Fibroblast of villous mesenchyme (primary cell): ENCODE data around the gene ADAM12. TPM values are rescaled to one million over a fixed set of nuclear protein-coding genes. Genes with fewer than 3 reads are reported as not detected.

Experiments
- DNase-seq: peaks from one replicate; pipeline ENCODE4 v3.0.0-alpha.2; 2010; ENCODE audit warnings: low read depth
- H3K4me3 ChIP-seq: 2 replicates; pipeline ENCODE4 v1.5.1; 2011; ENCODE audit warnings: low read depth, mild to moderate bottlenecking, low read length
- total RNA-seq: library from RNA; depleted of rRNA; stranded (reverse); fragments of >200 nt; gene quantifications from 2 replicates; pipeline ENCODE4 v1.2.3, GENCODE V29; 2012
- TF ChIP-seq, protein P1 (sequence below): IDR thresholded peaks from 2 replicates; pipeline ENCODE4 v1.5.1; 2012; ENCODE audit warnings: low read depth, mild to moderate bottlenecking, low read length; ENCODE audit not compliant: insufficient read depth

Gene ADAM12
- total RNA-seq, 1 donor = 22.5 TPM

DNA sequence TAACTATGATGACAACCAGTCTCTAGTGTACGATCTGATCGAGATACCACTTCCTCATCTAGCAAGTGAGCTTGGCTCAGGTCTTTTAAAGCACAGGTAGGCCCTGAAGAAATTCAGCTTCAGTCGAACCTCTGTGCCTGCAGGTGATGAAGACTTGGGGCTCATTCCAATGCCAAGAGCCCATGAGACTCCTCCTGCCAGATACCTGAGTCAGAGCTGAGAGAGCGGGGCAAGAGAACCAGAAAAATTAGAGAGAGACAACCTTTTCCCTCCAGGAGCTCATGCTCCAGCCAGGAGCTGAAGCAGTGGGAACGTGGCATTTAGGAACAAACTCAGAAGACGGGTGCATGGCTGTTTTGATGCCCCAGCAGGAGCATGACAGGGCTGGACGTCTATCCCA, 259.3 kb downstream of the ADAM12 start:
- no peak for DNase-seq
- TF ChIP-seq, protein P1, sequence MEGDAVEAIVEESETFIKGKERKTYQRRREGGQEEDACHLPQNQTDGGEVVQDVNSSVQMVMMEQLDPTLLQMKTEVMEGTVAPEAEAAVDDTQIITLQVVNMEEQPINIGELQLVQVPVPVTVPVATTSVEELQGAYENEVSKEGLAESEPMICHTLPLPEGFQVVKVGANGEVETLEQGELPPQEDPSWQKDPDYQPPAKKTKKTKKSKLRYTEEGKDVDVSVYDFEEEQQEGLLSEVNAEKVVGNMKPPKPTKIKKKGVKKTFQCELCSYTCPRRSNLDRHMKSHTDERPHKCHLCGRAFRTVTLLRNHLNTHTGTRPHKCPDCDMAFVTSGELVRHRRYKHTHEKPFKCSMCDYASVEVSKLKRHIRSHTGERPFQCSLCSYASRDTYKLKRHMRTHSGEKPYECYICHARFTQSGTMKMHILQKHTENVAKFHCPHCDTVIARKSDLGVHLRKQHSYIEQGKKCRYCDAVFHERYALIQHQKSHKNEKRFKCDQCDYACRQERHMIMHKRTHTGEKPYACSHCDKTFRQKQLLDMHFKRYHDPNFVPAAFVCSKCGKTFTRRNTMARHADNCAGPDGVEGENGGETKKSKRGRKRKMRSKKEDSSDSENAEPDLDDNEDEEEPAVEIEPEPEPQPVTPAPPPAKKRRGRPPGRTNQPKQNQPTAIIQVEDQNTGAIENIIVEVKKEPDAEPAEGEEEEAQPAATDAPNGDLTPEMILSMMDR = no peak
- no peak overlapping the region for H3K4me3 ChIP-seq

DNA sequence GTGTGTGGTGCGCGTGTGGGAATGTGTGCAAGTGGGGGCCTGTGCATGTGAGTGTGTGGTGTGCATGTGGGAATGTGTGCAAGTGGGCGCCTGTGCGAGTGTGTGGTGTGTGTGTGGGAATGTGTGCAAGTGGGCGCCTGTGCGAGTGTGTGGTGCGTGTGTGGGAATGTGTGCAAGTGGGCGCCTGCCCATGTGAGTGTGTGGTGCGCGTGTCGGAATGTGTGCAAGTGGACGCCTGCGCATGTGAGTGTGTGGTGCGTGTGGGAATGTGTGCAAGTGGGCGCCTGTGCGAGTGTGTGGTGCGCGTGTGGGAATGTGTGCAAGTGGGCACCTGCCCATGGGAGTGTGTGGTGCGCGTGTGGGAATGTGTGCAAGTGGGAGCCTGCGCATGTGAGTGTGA, 259.7 kb downstream of the ADAM12 start:
- TF ChIP-seq, protein P1 = no peak
- H3K4me3 ChIP-seq = no peak overlapping the region
- no peak for DNase-seq

DNA sequence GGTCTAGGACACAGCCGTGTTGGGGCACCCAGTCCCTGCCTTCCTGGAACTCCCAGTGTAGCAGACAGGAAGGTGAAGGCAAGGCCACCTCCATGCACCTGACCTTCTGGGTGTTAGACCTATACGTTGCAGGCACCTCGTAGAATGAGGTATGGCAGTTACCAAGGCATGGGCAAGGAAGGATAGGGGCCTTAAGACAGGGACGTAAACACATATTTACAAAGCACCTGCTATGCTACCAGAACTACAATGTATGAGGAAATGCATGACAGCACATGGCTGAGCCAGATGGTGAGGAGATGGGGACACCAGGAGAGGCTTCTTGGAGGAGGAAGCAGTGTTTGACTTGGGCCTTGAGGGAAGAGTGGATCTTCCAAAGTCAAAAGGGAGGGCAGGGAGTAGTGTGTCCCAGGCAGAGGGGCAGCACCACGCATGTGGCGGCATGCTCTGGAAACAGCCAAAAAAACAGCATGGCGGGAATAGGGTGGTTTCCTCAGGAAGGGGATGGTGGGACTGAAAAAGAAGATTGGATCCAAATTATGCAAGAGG, 260.7 kb downstream of the ADAM12 start:
- DNase-seq = no peak
- TF ChIP-seq, protein P1 = no peak
- H3K4me3 ChIP-seq = no peak overlapping the region

DNA sequence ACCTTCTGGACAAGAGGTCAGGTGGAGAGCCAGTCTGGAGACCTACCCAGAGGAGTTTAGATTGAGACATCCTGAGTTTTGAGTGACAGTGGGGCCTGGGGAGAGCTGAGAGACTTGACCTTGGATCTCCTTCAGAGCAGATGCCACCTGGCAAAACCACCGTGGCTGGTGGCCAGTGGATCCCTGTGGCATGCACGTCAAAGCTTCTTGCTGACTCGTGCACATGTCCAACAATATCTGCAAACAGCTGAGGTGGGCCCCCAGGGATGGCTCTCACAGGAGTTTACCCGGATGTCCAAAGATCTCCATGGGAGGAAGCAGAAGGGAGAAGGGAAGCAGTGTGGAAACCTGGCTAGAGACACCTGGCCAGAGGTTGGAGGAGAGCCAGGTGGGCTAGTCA, 261.4 kb downstream of the ADAM12 start:
- no peak overlapping the region for H3K4me3 ChIP-seq
- DNase-seq = no peak
- TF ChIP-seq, protein P1 = no peak

DNA sequence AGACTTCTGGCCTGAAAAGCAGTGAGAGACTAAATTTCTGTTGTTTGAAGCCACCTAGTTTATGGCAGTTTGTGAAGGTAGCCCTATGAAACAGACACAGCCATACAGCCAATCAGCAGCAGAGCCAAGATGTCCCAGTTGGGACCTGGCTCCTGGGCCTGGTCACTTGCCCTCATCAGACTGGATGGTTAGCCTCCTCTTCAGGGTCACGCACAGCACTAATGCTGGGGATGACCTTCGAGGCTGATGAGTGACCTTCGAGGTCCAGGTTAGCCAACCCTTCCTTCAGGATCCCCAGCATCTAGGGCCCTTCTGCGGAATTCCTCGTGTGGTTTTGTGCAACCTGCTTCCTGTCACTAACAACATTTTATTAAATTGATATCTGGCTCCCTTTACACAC, 262.3 kb downstream of the ADAM12 start:
- TF ChIP-seq, protein P1 = no peak
- no peak overlapping the region for H3K4me3 ChIP-seq
- no peak for DNase-seq

DNA sequence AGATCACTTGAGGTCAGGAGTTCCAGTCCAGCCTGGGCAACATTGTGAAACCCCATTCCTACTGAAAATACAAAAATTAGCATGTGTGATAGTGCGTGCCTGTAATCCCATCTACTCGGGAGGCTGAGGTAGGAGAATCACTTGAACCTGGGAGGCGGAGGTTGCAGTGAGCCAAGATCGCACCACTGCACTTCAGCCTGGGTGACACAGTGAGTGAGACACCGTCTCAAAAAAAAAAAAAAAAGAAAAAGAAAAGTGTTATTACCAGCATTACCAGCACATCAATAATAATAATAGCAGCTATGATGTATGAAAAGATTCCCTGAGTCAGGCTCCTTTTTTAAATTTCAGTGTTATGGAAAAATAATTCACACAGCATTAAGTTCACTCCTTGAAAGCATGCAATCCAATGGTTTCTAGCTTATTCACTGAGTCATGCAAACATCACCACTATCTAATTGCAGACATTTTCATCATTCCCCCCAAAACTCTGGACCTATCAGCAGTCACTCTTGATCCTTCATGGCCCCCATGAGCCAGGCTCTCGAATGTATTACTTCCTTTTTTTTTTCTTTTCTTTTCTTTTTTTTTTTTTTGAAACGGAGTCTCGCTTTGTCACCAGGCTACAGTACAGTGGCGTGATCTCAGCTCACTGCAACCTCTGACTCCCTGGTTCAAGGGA, 263.5 kb downstream of the ADAM12 start:
- no peak overlapping the region for H3K4me3 ChIP-seq
- TF ChIP-seq, protein P1 = no peak
- no peak for DNase-seq

DNA sequence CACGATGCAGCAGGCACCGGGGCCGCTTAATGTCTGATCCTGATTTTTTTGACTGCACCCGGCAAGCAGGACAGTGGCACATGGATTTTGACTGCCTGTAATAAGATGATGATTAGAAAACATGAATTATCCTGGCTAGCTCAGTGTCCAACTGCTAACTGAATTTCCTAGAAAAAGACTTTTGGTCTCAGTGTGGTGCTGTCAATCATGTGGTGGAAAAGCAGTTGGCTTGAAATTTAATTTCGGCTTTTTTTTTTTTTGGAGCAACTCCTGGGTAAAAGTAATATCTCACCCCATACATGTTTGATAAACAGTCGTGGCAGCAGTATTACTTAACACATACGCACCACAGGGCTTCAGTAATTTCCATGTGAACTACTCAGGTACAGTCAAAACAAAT, 264.2 kb downstream of the ADAM12 start:
- DNase-seq = no peak
- TF ChIP-seq, protein P1 = no peak
- no peak overlapping the region for H3K4me3 ChIP-seq
